ENCODE results near the gene THSD4. TPM values are rescaled to one million over a fixed set of nuclear protein-coding genes. Genes with fewer than 3 reads are reported as not detected.

THSD4 gene
- total and polyA plus RNA-seq, 2 of the 4 experiments (the other 2 are of a cell fraction) = 25.5 to 31.1 TPM

DNA sequence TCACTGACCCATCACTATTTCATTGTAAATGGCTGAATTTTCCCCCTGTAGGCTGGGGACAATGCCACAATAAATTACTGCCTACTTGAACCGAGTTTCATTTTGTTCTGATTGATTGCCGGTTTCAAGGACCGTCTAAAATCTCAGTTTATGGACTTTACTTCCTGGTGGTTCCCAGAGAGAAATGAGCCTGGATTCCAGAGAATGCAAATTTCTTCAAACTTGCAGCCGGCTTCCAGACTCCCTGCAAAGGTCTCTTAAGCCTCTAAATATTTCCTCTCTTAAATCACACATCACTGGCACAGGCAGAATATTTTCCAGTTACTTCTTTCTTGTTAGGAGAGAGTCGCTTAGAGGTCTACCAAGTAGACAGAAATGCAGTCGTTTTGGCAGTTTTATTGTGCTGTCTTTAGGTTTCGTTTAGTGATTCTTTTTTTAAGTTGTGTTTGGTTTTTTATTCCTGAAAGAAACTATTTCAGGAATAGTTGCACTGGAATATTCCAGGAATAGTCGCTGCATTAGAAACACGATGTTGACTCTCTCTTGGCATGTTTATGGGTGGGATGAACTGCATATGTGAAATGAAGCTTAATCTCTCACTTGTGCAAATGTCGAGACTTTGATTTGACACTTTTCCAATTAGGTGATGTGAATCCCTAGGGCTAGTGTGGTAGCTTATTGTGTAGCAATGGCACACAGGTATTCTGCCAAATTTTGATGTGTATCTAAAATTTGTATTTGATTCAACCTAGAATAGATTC lies 411.0 kb downstream of the THSD4 start (continued):
- TF ChIP-seq CHD1 (IDR thresholded peaks at IDR 0.05; ENCODE audit: low read depth, low read length) = no peak

- Histone ChIP-seq H3K23ac (ENCODE audit: low read depth, low read length) (no peak overlapping the region), H4K5ac (ENCODE audit: low read depth, low read length) (no peak overlapping the region), H3K56ac (ENCODE audit: extremely low read depth, insufficient read depth, low read length) (no peak overlapping the region), H4K91ac (ENCODE audit: insufficient read depth, low read depth, low read length) (no peak overlapping the region), H2AK9ac (replicated peaks; ENCODE audit: low read depth, low read length, poor library complexity) (no peak overlapping the region), H3K9ac (ENCODE audit: low read depth, low read length) (no peak overlapping the region), H3K4me3 (ENCODE audit: insufficient read depth, low read depth, low read length) (no peak overlapping the region), H2AK5ac (ENCODE audit: low read depth, low read length) (no peak overlapping the region), H2AFZ (replicated peaks; ENCODE audit: low read length, poor library complexity) (no peak overlapping the region), H2BK5ac (ENCODE audit: low read depth, low read length, poor library complexity, severe bottlenecking) (no peak overlapping the region), H4K8ac (ENCODE audit: low read depth in 2 of 2, low read length in 2 of 2) (no peak overlapping the region), H2BK15ac (ENCODE audit: low read depth, low read length) (no peak overlapping the region), H3K79me1 (ENCODE audit: low read depth in 1 of 2, low read length in 2 of 2) (peaks cover 3 to 4% of the 10 kb centered on the region in 2 experiments; a peak in 1 of 4 replicates), H3K9me3 (ENCODE audit: control insufficient read depth, insufficient read depth, low read length) (no peaks in the 10 kb centered on the region), H3K27ac (ENCODE audit: insufficient read depth, low read length) (no peak overlapping the region), H4K20me1 (ENCODE audit: insufficient read depth, low read length) (peaks cover 9% of the 10 kb centered on the region; the same call in 1 of the 2 replicates), H2BK20ac (ENCODE audit: low read depth, low read length) (no peak overlapping the region), H3K14ac (replicated peaks; ENCODE audit: low read depth, low read length) (no peak overlapping the region), H3K36me3 (ENCODE audit: control insufficient read depth, insufficient read depth, low read length) (0 out of 2 replicates have a peak, but pooled peaks cover 2% of the 10 kb centered on the region), H2BK120ac (ENCODE audit: low read depth, low read length) (no peak overlapping the region), H3K4me2 (ENCODE audit: low read depth, low read length) (no peak overlapping the region), H3K9me1 (ENCODE audit: insufficient read depth, low read length) (peaks cover 8% of the 10 kb centered on the region; the same call in 1 of the 2 replicates), H3K18ac (ENCODE audit: low read depth, low read length) (no peak overlapping the region), H3K4ac (ENCODE audit: low read depth, low read length) (no peak overlapping the region), H3K27me3 (ENCODE audit: control insufficient read depth, insufficient read depth, low read length) (no peaks in the 10 kb centered on the region), H3K4me1 (ENCODE audit: control insufficient read depth, insufficient read depth, low read length) (0 out of 2 replicates have a peak, but pooled peaks cover 4% of the 10 kb centered on the region)
- ATAC-seq (ENCODE audit: low read depth) (no peak), DNase-seq (no peak)
- no TSS peak for BruUV-seq (replicated peaks)
- no peak for TF ChIP-seq RAD21 (IDR thresholded peaks at IDR 0.05; ENCODE audit: low read length)
- no peak for TF ChIP-seq MXI1 (IDR thresholded peaks at IDR 0.05; ENCODE audit: borderline replicate concordance, low read depth, low read length)
- TF ChIP-seq RFX5 (IDR thresholded peaks at IDR 0.05; ENCODE audit: low read depth, low read length) = no peak
- TF ChIP-seq SMC3 (IDR thresholded peaks at IDR 0.05; ENCODE audit: low read depth, low read length) = no peak
- TF ChIP-seq BHLHE40 (IDR thresholded peaks at IDR 0.05; ENCODE audit: low read depth, low read length) = no peak
- TF ChIP-seq, protein P1, sequence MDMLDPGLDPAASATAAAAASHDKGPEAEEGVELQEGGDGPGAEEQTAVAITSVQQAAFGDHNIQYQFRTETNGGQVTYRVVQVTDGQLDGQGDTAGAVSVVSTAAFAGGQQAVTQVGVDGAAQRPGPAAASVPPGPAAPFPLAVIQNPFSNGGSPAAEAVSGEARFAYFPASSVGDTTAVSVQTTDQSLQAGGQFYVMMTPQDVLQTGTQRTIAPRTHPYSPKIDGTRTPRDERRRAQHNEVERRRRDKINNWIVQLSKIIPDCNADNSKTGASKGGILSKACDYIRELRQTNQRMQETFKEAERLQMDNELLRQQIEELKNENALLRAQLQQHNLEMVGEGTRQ (IDR thresholded peaks at IDR 0.05; ENCODE audit: low read depth, low read length) = no peak
- no peak for TF ChIP-seq FOS (IDR thresholded peaks at IDR 0.05; ENCODE audit: low read depth, low read length)
- no peak for TF ChIP-seq MAFK (IDR thresholded peaks at IDR 0.05; ENCODE audit: low read depth, low read length)
- no peak for TF ChIP-seq RCOR1 (IDR thresholded peaks at IDR 0.05; ENCODE audit: insufficient replicate concordance, low read length)
- CTCF ChIA-PET = no interaction called here
- in situ Hi-C loops (cut with MboI; ENCODE audit: low sequenced_read_pairs) = no loop called here
- POLR2A ChIA-PET (ENCODE audit: unreplicated experiment) = interaction anchor here (0.6 kb wide), 1 partner anchor 16 kb away, joined by 3 read pairs; no protein-coding TSS in a partner anchor
- intact Hi-C loops (cut with micrococcal nuclease) = no loop called here
- dilution Hi-C loops (cut with HindIII; ENCODE audit: low sequenced_read_pairs, unreplicated experiment) = no loop called here
- no CpG with 5 or more reads among the region's 1 CpG for WGBS, 2 experiments (ENCODE audit: extremely low coverage in 2 of 2, insufficient read length in 1 of 2)
Measured at GRCh38 chr15:71529361-71529760, 414.1 kb downstream of the THSD4 start.

Data from IMR-90 (cell line).